Astrocyte of the hippocampus (primary cell): ENCODE results near the gene ACSF2.

Experiments
- DNase-seq: peaks from one replicate; pipeline ENCODE4 v3.0.0; 2011; ENCODE audit warnings: low read depth, low spot score

The ACSF2 gene

DNA sequence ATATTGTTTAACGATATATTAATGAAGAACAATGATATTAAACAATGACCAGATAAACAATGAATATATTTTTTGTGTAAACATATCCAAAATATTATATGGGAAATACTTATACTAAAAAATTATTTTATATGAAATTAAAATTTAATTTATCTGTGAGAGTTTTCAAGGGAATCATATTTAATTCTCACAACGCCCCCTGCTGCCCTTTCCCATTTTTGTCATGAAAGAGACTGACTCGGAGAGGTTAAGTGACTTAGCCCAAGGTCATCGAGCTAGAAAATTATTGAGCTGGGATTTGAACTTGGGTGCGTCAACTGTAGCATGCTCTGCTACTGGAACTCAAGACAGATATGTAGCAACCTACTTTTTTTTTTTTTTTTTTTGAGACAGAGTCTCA, 75.0 kb downstream of the ACSF2 start:
- no peak for DNase-seq

DNA sequence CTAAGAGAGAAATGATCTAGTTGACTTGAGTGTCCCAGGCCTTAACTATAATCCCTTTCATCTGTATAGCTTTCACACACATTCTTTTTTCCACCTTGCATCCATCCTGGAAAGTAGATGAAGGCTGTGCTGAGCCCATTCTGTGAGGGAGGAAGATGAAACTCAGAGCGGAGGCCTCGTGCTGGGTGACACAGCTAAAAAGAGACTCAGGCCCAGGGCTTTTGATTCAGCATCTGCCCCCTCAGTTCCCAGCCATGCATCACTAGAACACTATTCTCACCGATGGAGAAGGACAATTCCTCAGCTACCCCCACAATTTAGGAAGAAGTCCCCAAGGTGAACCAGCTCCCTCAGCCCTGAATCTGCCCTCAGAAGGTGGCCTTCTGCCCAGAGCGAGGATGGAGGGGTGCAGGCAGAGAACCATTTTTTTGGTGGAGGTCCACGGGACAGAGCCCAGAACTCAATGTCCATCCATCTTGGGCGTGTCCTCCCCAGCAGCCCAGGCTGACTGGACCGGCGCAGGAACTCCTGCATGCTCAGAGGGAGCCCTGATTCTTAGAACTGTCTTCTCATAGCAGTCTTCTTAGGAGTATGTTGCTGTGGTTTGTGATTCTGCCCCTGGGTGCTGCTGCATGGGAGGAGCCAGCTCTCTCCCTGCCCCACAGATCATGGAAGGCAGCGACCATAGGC, 76.4 kb downstream of the ACSF2 start:
- DNase-seq: no peak

- DNase-seq: no peak
Measured at GRCh38 chr17:50505591-50506130, 79.6 kb downstream of the ACSF2 start.

GRCh38 chr17:50506298-50506697, 80.3 kb downstream of the ACSF2 start:
- DNase-seq: no peak

- peak; percentile 91 for DNase-seq
Measured at GRCh38 chr17:50507871-50508572, 82.0 kb downstream of the ACSF2 start, which contains the start of gene MYCBPAP. Gene MYCBPAP (plus strand): TSS chr17:50508439. CDS start chr17:50508675, 236 bp downstream.

GRCh38 chr17:50508573-50509460, 82.8 kb downstream of the ACSF2 start:
- no peak for DNase-seq

DNA sequence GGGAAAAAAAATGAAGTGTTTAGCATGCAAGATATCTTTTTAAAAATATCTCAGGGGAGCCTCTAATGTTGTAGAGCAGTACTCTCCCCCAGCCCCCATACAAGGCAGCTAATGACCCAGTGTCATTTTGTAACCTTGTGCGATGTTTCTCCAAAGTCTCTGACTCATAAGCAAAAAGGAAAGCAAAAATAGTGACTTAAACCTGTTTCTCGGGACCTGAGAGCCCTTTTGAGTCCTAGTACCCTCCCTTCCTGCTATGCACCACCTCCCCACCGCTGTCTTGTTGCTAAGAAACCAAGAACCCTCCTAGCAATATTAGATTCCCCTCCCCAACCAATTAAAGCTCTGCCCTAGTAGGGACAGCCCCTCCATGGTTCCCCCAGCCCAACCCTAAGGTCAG, 85.0 kb downstream of the ACSF2 start:
- no peak for DNase-seq

GRCh38 chr17:50513495-50513894, 87.5 kb downstream of the ACSF2 start:
- no peak for DNase-seq

DNA sequence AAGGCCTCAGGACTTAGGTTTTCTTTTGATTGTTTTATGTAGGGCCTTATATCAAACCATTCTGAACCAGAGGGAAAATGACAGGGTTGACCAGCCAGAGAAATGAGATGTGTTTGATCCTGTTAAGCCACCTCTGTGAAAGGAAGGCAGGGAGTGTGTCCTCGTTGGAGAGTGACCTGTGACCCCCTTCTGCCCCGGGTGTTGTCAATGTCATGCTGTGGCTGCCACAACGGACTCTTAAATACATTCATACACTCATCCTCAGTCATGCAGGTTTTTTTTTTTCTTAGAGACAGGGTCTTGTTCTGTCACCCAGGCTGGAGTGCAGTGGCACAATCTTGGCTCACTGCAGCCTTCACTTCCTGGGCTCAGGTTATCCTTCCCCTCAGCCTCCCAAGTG, 88.4 kb downstream of the ACSF2 start:
- DNase-seq: no peak

DNA sequence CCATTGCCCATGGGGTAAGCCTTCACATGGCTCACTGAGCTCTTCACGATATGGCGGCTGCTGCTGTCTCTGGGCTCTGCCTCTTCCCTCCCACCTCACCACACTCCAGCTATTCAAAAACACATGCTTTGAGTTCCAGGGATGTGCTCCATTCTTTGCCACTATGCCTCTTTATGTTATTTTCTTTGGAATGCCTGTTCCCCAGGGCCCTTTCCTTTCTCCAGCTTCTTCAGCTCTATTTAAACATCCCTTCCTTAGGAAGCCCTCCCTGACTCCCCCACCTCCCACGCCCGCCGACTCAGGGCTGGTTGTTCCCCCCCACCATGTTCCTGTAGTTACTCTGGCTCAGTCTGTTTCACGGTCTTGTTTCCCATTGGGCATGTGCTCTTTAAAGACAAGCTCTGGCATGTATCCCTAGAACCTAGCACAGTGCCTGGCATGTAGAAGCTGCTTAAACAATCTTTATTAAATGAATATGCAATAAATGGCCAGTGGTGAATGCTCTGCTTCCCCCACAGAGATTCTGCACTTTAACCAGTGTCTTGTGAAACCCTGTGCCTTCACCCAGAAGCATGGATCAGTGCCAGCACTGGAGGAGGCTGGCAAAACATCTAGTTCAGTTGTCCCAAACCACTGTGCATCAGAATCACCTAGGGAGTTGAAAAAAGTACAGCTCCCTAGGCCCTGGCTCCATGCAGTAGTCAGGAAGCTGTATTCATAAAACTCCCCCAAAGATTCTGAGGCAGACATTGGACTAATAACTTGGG, 89.1 kb downstream of the ACSF2 start:
- DNase-seq: peak; percentile 57

GRCh38 chr17:50517011-50517410, 91.0 kb downstream of the ACSF2 start:
- no peak for DNase-seq

DNA sequence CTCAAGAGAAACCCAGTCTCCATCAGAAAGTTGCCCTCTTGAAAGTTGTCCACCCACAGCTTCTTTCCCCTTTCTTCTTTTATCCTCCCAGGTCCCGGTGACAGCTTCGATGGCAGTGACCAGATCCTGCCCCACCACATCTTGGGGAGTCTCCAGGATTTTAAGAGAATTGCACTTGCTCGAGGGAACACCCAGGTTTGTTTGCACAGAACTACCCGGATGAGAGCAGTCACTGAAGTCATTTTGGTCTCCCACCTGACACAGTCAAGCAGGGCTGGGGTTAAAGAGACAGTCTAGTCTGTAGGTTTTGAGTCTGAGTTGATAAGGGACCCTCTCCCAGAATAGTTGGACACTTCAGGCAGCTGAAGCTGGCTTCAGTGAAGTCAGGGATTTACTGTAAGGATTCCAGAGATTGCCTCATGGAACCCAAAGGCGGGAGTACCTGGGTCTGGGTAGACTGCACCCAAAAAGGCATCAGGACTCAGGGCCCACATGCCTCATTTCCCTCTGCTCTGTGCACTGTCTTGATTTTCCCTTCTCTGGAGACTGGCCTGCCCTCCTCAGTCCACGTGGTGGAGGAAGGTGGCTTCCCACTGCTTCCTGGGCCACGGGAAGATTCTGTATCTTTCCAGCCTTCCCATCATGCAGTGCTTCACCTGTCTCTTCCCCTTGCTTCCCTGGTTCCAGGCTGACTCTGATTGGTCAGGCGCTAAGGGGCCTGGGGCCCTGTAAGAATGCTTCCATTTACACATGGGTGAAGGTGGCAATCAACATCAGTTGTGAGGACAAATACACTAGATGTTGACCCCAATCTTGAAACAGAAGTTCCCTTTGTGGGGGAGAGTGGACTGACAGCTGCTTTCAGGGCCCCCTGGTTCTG, 91.7 kb downstream of the ACSF2 start:
- DNase-seq: no peak

DNA sequence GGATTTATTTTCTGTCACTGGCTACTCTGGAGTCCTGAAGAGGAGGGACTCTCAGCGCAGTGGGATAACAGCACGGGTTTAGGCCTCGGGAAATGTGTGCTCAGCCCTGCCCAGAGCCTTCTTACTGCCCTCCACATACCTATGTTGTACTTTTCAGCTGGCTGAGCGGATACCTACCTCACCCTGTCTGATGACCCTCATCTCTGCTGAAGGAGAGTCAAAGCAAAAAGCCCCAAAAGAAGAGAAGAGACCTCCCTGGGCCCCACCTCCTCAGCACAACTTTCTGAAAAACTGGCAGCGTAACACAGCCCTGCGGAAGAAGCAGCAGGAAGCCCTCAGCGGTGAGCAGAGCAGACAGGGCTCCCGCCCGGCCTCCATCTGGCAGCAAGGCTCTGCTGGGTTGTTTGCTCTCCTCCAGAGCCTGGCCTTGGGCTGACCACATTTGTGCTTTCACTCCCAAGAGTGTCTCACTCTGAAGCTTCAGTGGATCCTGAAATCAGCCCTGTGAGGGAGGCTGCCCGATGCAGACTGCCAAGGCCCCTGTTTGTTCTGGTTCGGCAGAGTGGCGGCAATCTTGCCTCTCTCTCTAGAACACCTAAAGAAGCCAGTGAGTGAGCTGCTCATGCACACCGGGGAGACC, 92.5 kb downstream of the ACSF2 start:
- DNase-seq: no peak

DNA sequence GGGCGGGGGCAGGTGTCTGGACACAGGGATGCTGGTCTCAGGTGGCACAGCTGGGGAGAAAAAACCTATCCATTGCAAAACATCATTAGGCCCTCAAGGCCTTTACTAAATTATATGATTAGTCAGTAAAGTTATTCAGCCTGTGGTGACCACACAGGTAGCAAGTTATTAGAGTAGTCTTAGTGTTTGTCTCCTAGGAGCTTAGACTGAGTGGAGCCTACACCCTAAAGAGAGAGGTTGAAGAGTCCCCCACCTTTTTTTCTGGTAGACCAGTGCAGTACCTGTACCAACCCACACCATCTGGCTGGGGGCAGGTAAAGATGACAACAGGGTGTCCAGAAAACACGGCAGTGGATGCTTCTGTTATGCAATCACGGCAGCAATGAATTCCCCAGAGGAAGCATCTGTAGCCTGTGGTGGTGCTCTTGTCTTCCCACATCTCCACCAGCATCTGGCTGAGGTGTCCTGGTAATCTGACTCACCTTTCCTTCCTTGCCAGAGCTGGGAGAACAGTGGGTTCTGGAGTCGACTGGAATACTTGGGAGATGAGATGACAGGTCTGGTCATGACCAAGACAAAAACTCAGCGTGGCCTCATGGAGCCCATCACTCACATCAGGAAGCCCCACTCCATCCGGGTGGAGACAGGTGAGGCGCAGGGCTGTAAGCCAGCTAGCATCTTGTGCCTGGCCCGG, 93.3 kb downstream of the ACSF2 start:
- no peak for DNase-seq

- no peak for DNase-seq
Measured at GRCh38 chr17:50520483-50520882, 94.5 kb downstream of the ACSF2 start.

- no peak for DNase-seq
Measured at GRCh38 chr17:50521514-50521913, 95.5 kb downstream of the ACSF2 start.

GRCh38 chr17:50522766-50523165, 96.7 kb downstream of the ACSF2 start:
- no peak for DNase-seq

DNA sequence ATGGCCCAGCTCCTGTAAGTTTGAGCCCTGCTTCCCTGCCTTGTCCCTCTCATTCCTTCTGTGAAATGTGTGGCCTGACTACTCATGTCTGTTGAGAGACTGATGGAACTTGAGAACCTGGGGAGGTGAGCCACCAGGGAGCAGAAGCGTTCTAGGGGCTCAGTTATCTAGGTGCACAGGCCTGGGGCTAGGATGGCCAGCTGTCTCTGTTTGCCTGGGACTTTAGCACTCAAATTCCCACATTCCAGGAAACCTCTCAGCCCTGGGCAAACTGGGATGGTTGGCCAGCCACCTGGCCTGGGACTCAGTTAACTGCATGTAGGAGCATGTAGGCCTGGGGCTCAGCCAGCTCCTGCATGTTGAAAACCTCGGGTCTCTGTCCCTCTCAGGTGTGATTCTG, 97.2 kb downstream of the ACSF2 start:
- DNase-seq: no peak
